Loucy (cell line): Measurements from ENCODE around the gene KLHL10.
"Not testable (repeated sequence)": the region's sequence is repeated elsewhere in the genome, so short reads cannot be mapped to it uniquely, and the experiment has no call there.

Source experiments
- H2AFZ ChIP-seq: fragments of 200-600 bp; sonication (generic); 2 replicates; pipeline ENCODE4 v1.6.0; 2016; ENCODE audit warnings: antibody characterized with exemption, mild to moderate bottlenecking, low read length, moderate library complexity
- H3F3A ChIP-seq: fragments of 200-600 bp; 2 replicates; pipeline ENCODE4 v1.6.0; 2016; ENCODE audit warnings: antibody characterized with exemption, low read depth, mild to moderate bottlenecking
- H3K27me3 ChIP-seq: fragments of 200-600 bp; sonication (generic); 2 replicates; pipeline ENCODE4 v1.6.1; 2014; ENCODE audit warnings: low read length, mild to moderate bottlenecking; ENCODE audit not compliant: insufficient read depth, poor library complexity, severe bottlenecking
- H3K36me3 ChIP-seq: fragments of 200-600 bp; sonication (generic); 2 replicates; pipeline ENCODE4 v1.6.1; 2016; ENCODE audit warnings: low read length; ENCODE audit not compliant: insufficient read depth
- H3K4me1 ChIP-seq: fragments of 200-600 bp; sonication (generic); 2 replicates; pipeline ENCODE4 v1.5.1; 2014; ENCODE audit warnings: low read length, mild to moderate bottlenecking; ENCODE audit not compliant: insufficient read depth, poor library complexity, severe bottlenecking
- H3K4me2 ChIP-seq: fragments of 200-600 bp; sonication (generic); 2 replicates; pipeline ENCODE4 v1.6.0; 2014; ENCODE audit warnings: antibody characterized with exemption, low read length, low read depth, mild to moderate bottlenecking; ENCODE audit not compliant: poor library complexity, severe bottlenecking
- H3K4me3 ChIP-seq: fragments of 200-600 bp; sonication (generic); 2 replicates; pipeline ENCODE4 v1.5.1; 2014; ENCODE audit warnings: low read length, mild to moderate bottlenecking, mixed read lengths; ENCODE audit not compliant: poor library complexity, severe bottlenecking
- H3K79me2 ChIP-seq: fragments of 200-600 bp; sonication (generic); 2 replicates; pipeline ENCODE4 v1.6.1; 2014; ENCODE audit warnings: low read length; ENCODE audit not compliant: insufficient read depth
- H3K9ac ChIP-seq: fragments of 200-600 bp; sonication (generic); 2 replicates; pipeline ENCODE4 v1.6.0; 2014; ENCODE audit warnings: mild to moderate bottlenecking, low read depth, low read length, moderate library complexity; ENCODE audit not compliant: poor library complexity, severe bottlenecking
- H3K9me2 ChIP-seq: fragments of 200-600 bp; sonication (generic); replicated peaks from 2 replicates; pipeline ENCODE4 v1.6.1; 2016; ENCODE audit warnings: low read depth, low read length, mixed read lengths
- H3K9me3 ChIP-seq: fragments of 200-600 bp; sonication (generic); 2 replicates; pipeline ENCODE4 v1.6.1; 2014; ENCODE audit warnings: mild to moderate bottlenecking, antibody characterized with exemption, low read length, low read depth; ENCODE audit not compliant: insufficient read depth
- H4K20me1 ChIP-seq: fragments of 200-600 bp; sonication (generic); 2 replicates; pipeline ENCODE4 v1.6.0; 2014; ENCODE audit warnings: antibody characterized with exemption, low read length, mild to moderate bottlenecking; ENCODE audit not compliant: insufficient read depth, poor library complexity, severe bottlenecking
- CTCF ChIP-seq: fragments of 200-600 bp; sonication (generic); conservative IDR thresholded peaks from 2 replicates; pipeline ENCODE4 v1.5.1; 2014; ENCODE audit warnings: mild to moderate bottlenecking, antibody characterized with exemption, low read length
- EZH2phosphoT487 ChIP-seq: fragments of 200-600 bp; IDR thresholded peaks from 2 replicates; pipeline ENCODE4 v1.6.1; 2018; ENCODE audit warnings: antibody characterized with exemption, mild to moderate bottlenecking, moderate library complexity, borderline replicate concordance

The KLHL10 gene

DNA sequence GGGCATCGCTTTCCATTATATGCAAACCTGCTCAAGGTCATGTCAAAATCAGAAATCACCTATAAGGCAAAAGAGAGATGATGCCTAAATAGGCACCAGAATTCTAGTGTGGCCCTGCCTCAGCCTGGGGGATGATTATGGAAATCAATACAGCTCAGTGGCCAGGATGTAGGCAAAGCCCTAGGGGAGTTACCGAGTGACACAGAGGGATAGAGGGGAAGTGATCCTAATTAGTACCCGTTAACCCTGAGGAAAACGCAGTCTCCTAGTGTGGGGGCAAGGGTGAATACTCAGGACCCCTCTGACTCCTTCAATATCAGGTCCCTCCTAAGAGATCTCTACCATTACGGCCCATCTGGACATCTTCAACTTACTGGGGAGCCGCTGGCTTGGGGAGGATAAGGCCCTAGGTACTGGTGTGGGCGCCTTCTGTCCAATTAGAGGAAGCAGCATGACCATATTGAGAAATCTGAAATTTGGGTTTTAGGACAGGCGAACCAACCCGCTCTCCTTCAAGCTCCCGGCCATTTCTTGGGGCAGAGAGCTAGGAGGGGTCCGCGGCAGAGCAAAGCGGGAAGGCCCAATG lies 2.3 kb upstream of the KLHL10 start:
- Histone ChIP-seq H3K9me2 (no peaks in the 10 kb centered on the region), H3K9ac (peak overlapping the region; percentile 83), H3K9me3 (no peaks in the 10 kb centered on the region), H3K79me2 (peaks cover 10% of the 10 kb centered on the region; the same call in 1 of the 2 replicates), H3K4me1 (peaks cover 8% of the 10 kb centered on the region), H2AFZ (peak overlapping the region; percentile 99), H4K20me1 (no peaks in the 10 kb centered on the region), H3K4me3 (peak overlapping the region; percentile 82), H3F3A (no peaks in the 10 kb centered on the region), H3K4me2 (peak overlapping the region; percentile 84), H3K36me3 (no peaks in the 10 kb centered on the region), H3K27me3 (no peaks in the 10 kb centered on the region)
- TF ChIP-seq CTCF (no peak), EZH2phosphoT487 (no peak)

DNA sequence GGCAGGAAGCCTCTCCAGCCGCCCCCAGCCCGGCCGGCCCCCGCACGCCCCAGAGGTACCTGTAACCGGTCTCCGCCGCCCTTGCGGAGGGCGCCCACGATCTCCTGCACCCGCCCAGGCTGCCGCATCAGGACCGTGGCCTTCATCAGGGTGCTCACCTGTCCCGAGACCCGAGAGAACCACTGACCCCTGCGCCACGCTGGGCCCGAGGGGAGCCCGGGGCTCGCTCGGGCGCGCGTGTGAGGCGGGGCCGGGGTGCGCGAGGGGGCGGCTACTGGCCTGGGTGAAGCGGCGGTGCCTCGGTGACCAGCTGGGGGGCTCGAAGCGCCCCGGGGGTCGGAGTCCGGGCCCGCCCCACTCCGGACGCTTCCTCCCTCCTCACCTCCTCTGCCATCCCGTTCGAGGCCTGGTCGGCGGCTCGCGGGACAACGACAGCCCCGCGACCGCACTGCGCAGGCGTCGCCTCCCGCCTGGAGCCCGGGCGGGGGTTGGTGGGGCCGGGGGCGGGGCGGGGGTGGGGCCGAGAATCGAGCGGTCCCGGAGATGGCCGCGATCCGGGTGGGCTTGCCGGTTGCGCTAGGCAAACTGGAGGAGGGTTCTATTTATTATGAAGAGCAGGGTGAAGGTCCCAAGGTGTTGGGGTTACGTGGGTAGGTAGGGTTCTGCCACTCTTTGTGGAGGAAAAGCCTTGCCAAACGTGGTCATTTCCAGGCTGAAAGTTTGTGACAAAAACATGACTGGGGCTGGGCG lies 1.6 kb upstream of the KLHL10 start, which contains the start of gene NT5C3B:
NT5C3B (minus strand) TSS at position 433 of the 750 bp plus-strand sequence; CDS start at position 394, 39 bp downstream.
- H3K36me3 ChIP-seq, result no peaks in the 10 kb centered on the region
- H3K79me2 ChIP-seq, result peaks cover 10% of the 10 kb centered on the region; the same call in 1 of the 2 replicates
- H2AFZ ChIP-seq, result peak within 1 kb of the TSS; percentile 99
- H3K9me2 ChIP-seq, result no peaks in the 10 kb centered on the region
- TF ChIP-seq CTCF (no peak), EZH2phosphoT487 (no peak)
- H3K9me3 ChIP-seq, result no peaks in the 10 kb centered on the region
- H3K4me1 ChIP-seq, result peaks cover 8% of the 10 kb centered on the region
- H3F3A ChIP-seq, result no peaks in the 10 kb centered on the region
- peak within 1 kb of the TSS; percentile 82 for H3K4me3 ChIP-seq
- peak within 1 kb of the TSS; percentile 83 for H3K9ac ChIP-seq
- no peaks in the 10 kb centered on the region for H3K27me3 ChIP-seq
- no peaks in the 10 kb centered on the region for H4K20me1 ChIP-seq
- H3K4me2 ChIP-seq, result peak within 1 kb of the TSS; percentile 84

DNA sequence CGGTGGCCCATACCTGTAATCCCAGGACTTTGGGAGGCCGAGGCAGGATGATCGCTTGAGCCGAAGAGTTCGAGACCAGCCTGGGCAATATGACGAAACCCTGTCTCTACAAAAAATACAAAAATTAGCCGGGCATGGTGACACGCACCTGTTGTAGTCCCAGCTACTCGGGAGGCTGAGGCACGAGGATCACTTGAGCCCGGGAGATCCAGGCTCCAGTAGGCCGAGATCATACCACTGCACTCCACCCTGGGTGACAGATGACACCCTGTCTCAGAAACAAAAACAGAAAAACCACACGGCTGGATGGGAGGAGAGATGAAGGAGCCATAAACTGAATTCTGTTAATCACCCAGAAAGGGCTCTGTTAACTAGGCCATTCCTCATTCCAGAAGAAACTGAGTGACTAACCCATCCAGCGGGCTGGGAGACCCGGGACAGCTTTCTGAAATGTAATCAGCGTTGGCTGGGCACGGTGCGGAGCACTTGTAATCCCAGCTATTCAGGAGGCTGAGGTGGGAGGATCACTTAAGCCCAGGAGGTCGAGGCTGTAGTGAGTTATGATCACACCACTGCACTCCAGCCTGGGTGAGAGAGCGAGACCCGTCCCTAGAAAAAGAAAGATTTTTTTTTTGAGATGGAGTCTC lies 952 bp upstream of the KLHL10 start:
- Histone ChIP-seq H4K20me1 (no peaks in the 10 kb centered on the region), H3K4me2 (peak overlapping the region; percentile 84)

GRCh38 chr17:41839448-41839847 lies 1.8 kb downstream of the KLHL10 start:
- not testable (repeated sequence) for H3K4me3 ChIP-seq, H3K27me3 ChIP-seq, H3K4me2 ChIP-seq, H4K20me1 ChIP-seq, H3K36me3 ChIP-seq, H3K4me1 ChIP-seq, H2AFZ ChIP-seq, H3K9me3 ChIP-seq, H3K9me2 ChIP-seq, H3K9ac ChIP-seq, H3F3A ChIP-seq, H3K79me2 ChIP-seq

More for the DNA sequence above, 952 bp upstream of the KLHL10 start:
- Histone ChIP-seq H3K9me2 (no peaks in the 10 kb centered on the region), H3K4me3 (peak overlapping the region; percentile 82), H3K9ac (peak overlapping the region; percentile 83), H3K36me3 (no peaks in the 10 kb centered on the region), H3K4me1 (peaks cover 8% of the 10 kb centered on the region), H3K9me3 (no peaks in the 10 kb centered on the region), H3F3A (no peaks in the 10 kb centered on the region), H3K79me2 (peaks cover 10% of the 10 kb centered on the region; the same call in 1 of the 2 replicates), H3K27me3 (no peaks in the 10 kb centered on the region), H2AFZ (peak overlapping the region; percentile 99)
- no peak for TF ChIP-seq CTCF

DNA sequence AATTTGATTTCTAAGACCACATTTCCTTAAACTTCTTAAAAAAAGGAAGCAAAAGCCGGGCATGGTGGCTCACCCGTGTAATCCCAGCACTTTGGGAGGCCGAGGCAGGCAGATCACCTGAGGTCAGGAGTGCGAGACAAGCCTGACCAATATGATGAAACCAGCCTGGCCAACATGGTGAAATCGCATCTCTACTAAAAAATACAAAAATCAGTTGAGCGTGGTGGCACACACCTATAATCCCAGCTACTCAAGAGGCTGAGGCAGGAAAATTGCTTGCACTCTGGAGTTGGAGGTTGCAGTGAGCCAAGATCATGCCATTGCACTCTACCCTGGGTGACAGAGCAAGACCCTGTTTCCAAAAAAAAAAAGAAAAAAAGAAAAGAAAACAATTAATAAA lies 3.2 kb downstream of the KLHL10 start:
- not testable (repeated sequence) for H4K20me1 ChIP-seq, H3K4me2 ChIP-seq, H3K9me3 ChIP-seq, H3K9ac ChIP-seq, H3K4me3 ChIP-seq, H3K4me1 ChIP-seq, H3K9me2 ChIP-seq, H3K27me3 ChIP-seq, H2AFZ ChIP-seq, H3F3A ChIP-seq, H3K79me2 ChIP-seq, H3K36me3 ChIP-seq
